Upper lobe of left lung (tissue), 6 donors: Measurements from ENCODE around the gene CNOT4. TPM values are rescaled to one million over a fixed set of nuclear protein-coding genes. Genes with fewer than 3 reads are reported as not detected.

Experiments
- ATAC-seq, 2 donors: fragments of 200-7000 bp; cut with Tn5 transposase; one replicate each; pipeline ENCODE4 v1.9.1; 2022; ENCODE audit warnings: mild to moderate bottlenecking in 2 of 2, moderate library complexity in 2 of 2; ENCODE audit not compliant: low FRiP score in 2 of 2
- DNase-seq, 2 donors: peaks; one replicate each; pipeline ENCODE4 v3.0.0-alpha.2; 2019 to 2020
- H3K27ac ChIP-seq, 4 donors: fragments of 200-600 bp; sonication (generic); one replicate each; pipeline ENCODE4 v1.5.1; 2016 to 2019
- H3K27me3 ChIP-seq, 4 donors: fragments of 200-600 bp; sonication (generic); one replicate each; pipeline ENCODE4 v1.5.1; 2017 to 2019
- H3K36me3 ChIP-seq, 4 donors: fragments of 200-600 bp; sonication (generic); one replicate each; pipeline ENCODE4 v1.5.1; 2016 to 2019
- H3K4me1 ChIP-seq, 4 donors: fragments of 200-600 bp; sonication (generic); one replicate each; pipeline ENCODE4 v1.5.1; 2018 to 2019
- H3K4me3 ChIP-seq, 4 donors: fragments of 200-600 bp; sonication (generic); one replicate each; pipeline ENCODE4 v1.5.1; 2017 to 2019; ENCODE audit warnings: mild to moderate bottlenecking in 2 of 4, moderate library complexity in 1 of 4
- H3K9me3 ChIP-seq, 4 donors: fragments of 200-600 bp; sonication (generic); one replicate each; pipeline ENCODE4 v1.5.1; 2018 to 2019
- EP300 ChIP-seq, 4 donors: sonication (generic); formaldehyde crosslinking; IDR thresholded peaks; one replicate each; pipeline ENCODE4 v1.5.1; 2017; ENCODE audit warnings: antibody characterized with exemption in 4 of 4, control low read depth in 2 of 4
- POLR2A ChIP-seq, 4 donors: fragments of 450-650 bp; IDR thresholded peaks; one replicate each; pipeline ENCODE4 v1.5.1; 2016 to 2017; ENCODE audit warnings: antibody characterized with exemption in 4 of 4, mild to moderate bottlenecking in 2 of 4
- POLR2AphosphoS5 ChIP-seq, 2 donors: sonication (generic); formaldehyde crosslinking; IDR thresholded peaks; one replicate each; pipeline ENCODE4 v1.5.1; 2017; ENCODE audit warnings: antibody characterized with exemption in 2 of 2
- WGBS, 2 donors: methylation state at CpG; one replicate each; pipeline ENCODE4 v1.1.5; 2017 to 2018; 5-methylcytosine and 5-hydroxymethylcytosine counted together
- total RNA-seq, 6 donors: library from RNA; depleted of rRNA in 4 of 6; stranded (reverse); fragments of >200 nt in 4 of 6; gene quantifications; one replicate each; pipeline versions ENCODE4 v1.1.0 to v1.2.1, GENCODE V29; 2016 to 2021
- TF ChIP-seq, protein P1 (sequence below), 6 experiments: fragments of 450-650 bp in 4 of 6; fragments of 200-600 bp in 2 of 6; sonication (generic) in 2 of 6; IDR thresholded peaks; one replicate each; pipeline ENCODE4 v1.5.1; 2016 to 2019; ENCODE audit warnings: antibody characterized with exemption in 6 of 6
- donor health status: DM: no; HTN: no; CAD: no; lungs with moderate emphysema.
- donor health status: DM: no; HTN: yes; CAD: no; lungs with severe emphysema.

CNOT4 gene
- total RNA-seq, 6 donors from 2014 or later: 12.1 to 25.7 (median 19.5) TPM

- peaks cover 0 to 4% (median 0%) of the 10 kb centered on the region in 4 donors for H3K36me3 ChIP-seq
- H3K4me1 ChIP-seq: no peaks in the 10 kb centered on the region
- DNase-seq (no peak), ATAC-seq (no peak)
- 89 to 100% methylated on average over 1 of the region's 1 CpG for WGBS, 2 donors
- no peaks in the 10 kb centered on the region for H3K9me3 ChIP-seq
- TF ChIP-seq POLR2A (IDR thresholded peaks at IDR 0.05): no peak
- TF ChIP-seq, protein P1, sequence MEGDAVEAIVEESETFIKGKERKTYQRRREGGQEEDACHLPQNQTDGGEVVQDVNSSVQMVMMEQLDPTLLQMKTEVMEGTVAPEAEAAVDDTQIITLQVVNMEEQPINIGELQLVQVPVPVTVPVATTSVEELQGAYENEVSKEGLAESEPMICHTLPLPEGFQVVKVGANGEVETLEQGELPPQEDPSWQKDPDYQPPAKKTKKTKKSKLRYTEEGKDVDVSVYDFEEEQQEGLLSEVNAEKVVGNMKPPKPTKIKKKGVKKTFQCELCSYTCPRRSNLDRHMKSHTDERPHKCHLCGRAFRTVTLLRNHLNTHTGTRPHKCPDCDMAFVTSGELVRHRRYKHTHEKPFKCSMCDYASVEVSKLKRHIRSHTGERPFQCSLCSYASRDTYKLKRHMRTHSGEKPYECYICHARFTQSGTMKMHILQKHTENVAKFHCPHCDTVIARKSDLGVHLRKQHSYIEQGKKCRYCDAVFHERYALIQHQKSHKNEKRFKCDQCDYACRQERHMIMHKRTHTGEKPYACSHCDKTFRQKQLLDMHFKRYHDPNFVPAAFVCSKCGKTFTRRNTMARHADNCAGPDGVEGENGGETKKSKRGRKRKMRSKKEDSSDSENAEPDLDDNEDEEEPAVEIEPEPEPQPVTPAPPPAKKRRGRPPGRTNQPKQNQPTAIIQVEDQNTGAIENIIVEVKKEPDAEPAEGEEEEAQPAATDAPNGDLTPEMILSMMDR (IDR thresholded peaks at IDR 0.05): no peak
- no peak overlapping the region for H3K4me3 ChIP-seq
- no peak overlapping the region for H3K27ac ChIP-seq
- H3K27me3 ChIP-seq: no peaks in the 10 kb centered on the region
These were observed 128.5 kb downstream of the CNOT4 start for GRCh38 chr7:135381369-135381768.

GRCh38 chr7:135380351-135380750 is 129.6 kb downstream of the CNOT4 start:
- ATAC-seq (no peak), DNase-seq (no peak)
- Histone ChIP-seq H3K4me3 (no peak overlapping the region), H3K27ac (no peak overlapping the region), H3K27me3 (no peaks in the 10 kb centered on the region), H3K36me3 (peaks cover 0 to 4% (median 0%) of the 10 kb centered on the region in 4 donors), H3K4me1 (no peaks in the 10 kb centered on the region), H3K9me3 (no peaks in the 10 kb centered on the region)
- TF ChIP-seq POLR2A (IDR thresholded peaks at IDR 0.05) (no peak), POLR2AphosphoS5 (IDR thresholded peaks at IDR 0.05) (no peak), EP300 (IDR thresholded peaks at IDR 0.05) (no peak)
- TF ChIP-seq, protein P1 (IDR thresholded peaks at IDR 0.05): no peak

- TF ChIP-seq EP300 (IDR thresholded peaks at IDR 0.05) (no peak), POLR2A (IDR thresholded peaks at IDR 0.05) (no peak), POLR2AphosphoS5 (IDR thresholded peaks at IDR 0.05) (no peak)
- TF ChIP-seq, protein P1 (IDR thresholded peaks at IDR 0.05): no peak
- Histone ChIP-seq H3K36me3 (peaks cover 0 to 4% (median 0%) of the 10 kb centered on the region in 4 donors), H3K9me3 (no peaks in the 10 kb centered on the region), H3K4me1 (no peaks in the 10 kb centered on the region), H3K27me3 (no peaks in the 10 kb centered on the region), H3K4me3 (no peak overlapping the region), H3K27ac (no peak overlapping the region)
- ATAC-seq: no peak
- no peak for DNase-seq
These were observed 132.7 kb downstream of the CNOT4 start for GRCh38 chr7:135377171-135377570.

DNA sequence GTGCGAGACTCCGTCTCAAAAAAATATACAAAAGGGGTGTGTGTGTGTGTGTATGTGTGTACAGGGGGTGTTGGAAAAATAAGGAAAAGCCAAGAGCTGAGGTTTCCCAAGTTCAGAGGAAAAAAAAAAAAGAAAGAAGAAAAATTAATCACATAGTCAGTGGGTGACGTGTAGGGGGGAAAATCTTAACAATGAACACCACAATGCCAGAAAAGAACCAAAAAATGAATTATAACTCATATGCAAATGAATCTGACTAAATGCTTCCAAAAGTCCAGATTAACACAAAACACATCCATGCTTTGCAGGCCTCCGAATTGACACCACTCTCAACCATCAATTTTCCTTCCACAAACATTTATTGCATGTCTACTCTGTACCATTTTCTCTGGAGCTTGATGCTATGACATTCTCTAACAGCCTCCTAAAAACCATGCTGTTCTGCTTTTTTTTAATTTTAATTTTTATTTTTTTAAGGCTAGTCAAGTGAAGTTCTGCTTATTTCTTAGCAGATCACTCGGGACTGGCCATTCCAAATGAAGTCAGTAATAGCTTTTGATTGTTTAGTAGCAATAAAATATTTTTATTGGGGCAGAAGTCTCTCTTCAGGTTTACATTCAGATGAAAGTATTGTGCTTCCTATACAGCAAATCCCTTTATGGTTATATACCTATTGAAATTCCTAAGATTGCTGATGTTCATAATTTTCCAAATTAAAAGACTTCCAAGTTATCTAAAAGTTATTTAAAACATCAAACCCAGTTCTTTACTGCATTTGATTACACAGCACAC is 133.8 kb downstream of the CNOT4 start:
- Histone ChIP-seq H3K9me3 (no peaks in the 10 kb centered on the region), H3K4me3 (no peak overlapping the region), H3K36me3 (peaks cover 0 to 4% (median 0%) of the 10 kb centered on the region in 4 donors), H3K27me3 (no peaks in the 10 kb centered on the region), H3K4me1 (no peaks in the 10 kb centered on the region), H3K27ac (no peak overlapping the region)
- TF ChIP-seq, protein P1 (IDR thresholded peaks at IDR 0.05): no peak
- TF ChIP-seq POLR2AphosphoS5 (IDR thresholded peaks at IDR 0.05) (no peak), POLR2A (IDR thresholded peaks at IDR 0.05) (no peak), EP300 (IDR thresholded peaks at IDR 0.05) (no peak)
- ATAC-seq (no peak), DNase-seq (no peak)
- WGBS, 2 donors: 95 to 98% methylated on average over 5 of the region's 5 CpGs

GRCh38 chr7:135374736-135375135 is 135.2 kb downstream of the CNOT4 start:
- TF ChIP-seq, protein P1 (IDR thresholded peaks at IDR 0.05): no peak
- TF ChIP-seq POLR2A (IDR thresholded peaks at IDR 0.05) (no peak), EP300 (IDR thresholded peaks at IDR 0.05) (no peak), POLR2AphosphoS5 (IDR thresholded peaks at IDR 0.05) (no peak)
- Histone ChIP-seq H3K4me3 (no peak overlapping the region), H3K4me1 (no peaks in the 10 kb centered on the region), H3K36me3 (peaks cover 0 to 2% (median 0%) of the 10 kb centered on the region in 4 donors), H3K27me3 (no peaks in the 10 kb centered on the region), H3K9me3 (no peaks in the 10 kb centered on the region), H3K27ac (no peak overlapping the region)
- ATAC-seq (no peak), DNase-seq (no peak)
- 81 to 85% methylated on average over 3 of the region's 3 CpGs for WGBS, 2 donors
